ENCODE data around the gene RFX8. TPM values are rescaled to one million over a fixed set of nuclear protein-coding genes. Genes with fewer than 3 reads are reported as not detected.

The RFX8 gene
- total RNA-seq, 4 donors from 2014 or later: 1.4 to 6.9 (median 3.9) TPM

DNA sequence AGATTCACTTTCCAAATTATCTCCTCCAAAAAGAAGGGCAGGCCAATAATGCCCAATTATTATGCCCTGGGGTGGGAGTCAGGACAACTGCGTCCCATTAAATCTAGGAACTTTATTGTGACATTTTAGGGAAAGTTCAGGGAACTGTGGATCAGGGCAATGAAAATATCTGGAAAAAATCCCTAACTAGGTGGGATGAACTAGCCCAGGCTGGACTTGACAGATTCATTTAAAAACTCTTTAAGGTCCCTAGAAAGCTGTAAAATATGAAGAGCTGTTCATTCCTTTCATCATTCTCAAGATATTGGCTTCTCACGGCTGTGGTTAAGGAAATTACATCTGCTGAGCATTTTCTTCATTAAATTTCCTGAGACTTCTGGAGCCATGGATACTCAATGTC lies 95.8 kb downstream of the RFX8 start:
- H3K27ac ChIP-seq: no peak overlapping the region
- H3K4me1 ChIP-seq: no peaks in the 10 kb centered on the region
- no peak overlapping the region for H3K4me3 ChIP-seq
- no peaks in the 10 kb centered on the region for H3K36me3 ChIP-seq
- 80 to 84% methylated on average over 2 of the region's 2 CpGs for WGBS, 2 donors
- DNase-seq (ENCODE audit: low spot score in 2 of 2): no peak
- TF ChIP-seq, protein P1, sequence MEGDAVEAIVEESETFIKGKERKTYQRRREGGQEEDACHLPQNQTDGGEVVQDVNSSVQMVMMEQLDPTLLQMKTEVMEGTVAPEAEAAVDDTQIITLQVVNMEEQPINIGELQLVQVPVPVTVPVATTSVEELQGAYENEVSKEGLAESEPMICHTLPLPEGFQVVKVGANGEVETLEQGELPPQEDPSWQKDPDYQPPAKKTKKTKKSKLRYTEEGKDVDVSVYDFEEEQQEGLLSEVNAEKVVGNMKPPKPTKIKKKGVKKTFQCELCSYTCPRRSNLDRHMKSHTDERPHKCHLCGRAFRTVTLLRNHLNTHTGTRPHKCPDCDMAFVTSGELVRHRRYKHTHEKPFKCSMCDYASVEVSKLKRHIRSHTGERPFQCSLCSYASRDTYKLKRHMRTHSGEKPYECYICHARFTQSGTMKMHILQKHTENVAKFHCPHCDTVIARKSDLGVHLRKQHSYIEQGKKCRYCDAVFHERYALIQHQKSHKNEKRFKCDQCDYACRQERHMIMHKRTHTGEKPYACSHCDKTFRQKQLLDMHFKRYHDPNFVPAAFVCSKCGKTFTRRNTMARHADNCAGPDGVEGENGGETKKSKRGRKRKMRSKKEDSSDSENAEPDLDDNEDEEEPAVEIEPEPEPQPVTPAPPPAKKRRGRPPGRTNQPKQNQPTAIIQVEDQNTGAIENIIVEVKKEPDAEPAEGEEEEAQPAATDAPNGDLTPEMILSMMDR (IDR thresholded peaks at IDR 0.05): no peak
- TF ChIP-seq POLR2A (IDR thresholded peaks at IDR 0.05) (no peak), EP300 (IDR thresholded peaks at IDR 0.05) (no peak)
- peaks cover 0 to 9% of the 10 kb centered on the region in 2 donors for H3K27me3 ChIP-seq
- no peaks in the 10 kb centered on the region for H3K9me3 ChIP-seq

DNA sequence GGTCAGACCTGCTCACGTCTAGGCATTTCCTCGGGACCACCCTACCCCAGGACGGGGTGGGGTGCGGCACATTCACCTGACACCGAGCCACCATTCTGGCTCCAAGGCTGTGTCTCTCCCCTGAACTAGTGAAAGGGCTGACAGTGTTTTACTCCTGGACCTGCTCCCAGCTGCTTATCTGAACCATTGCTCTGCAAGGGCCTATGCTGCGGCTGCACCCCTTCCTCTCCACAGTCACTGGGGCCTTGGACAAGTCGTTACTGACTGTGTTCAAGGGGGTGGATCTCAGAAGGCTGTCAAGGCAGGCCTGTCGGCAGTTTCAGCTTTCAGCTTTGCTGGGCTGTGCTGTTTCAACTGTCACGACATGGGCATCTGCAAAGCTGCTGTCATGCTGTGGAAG lies 99.3 kb downstream of the RFX8 start:
- peaks cover 0 to 3% (median 0%) of the 10 kb centered on the region in 4 donors for H3K9me3 ChIP-seq
- no peaks in the 10 kb centered on the region for H3K27me3 ChIP-seq
- no peaks in the 10 kb centered on the region for H3K4me1 ChIP-seq
- DNase-seq (ENCODE audit: low spot score in 2 of 2): no peak
- no peak overlapping the region for H3K4me3 ChIP-seq
- H3K27ac ChIP-seq: no peak overlapping the region
- TF ChIP-seq POLR2A (IDR thresholded peaks at IDR 0.05) (no peak), EP300 (IDR thresholded peaks at IDR 0.05) (no peak)
- TF ChIP-seq, protein P1 (IDR thresholded peaks at IDR 0.05): no peak
- WGBS, 2 donors: 72 to 73% methylated on average over 6 to 9 of the region's 9 CpGs
- no peaks in the 10 kb centered on the region for H3K36me3 ChIP-seq

DNA sequence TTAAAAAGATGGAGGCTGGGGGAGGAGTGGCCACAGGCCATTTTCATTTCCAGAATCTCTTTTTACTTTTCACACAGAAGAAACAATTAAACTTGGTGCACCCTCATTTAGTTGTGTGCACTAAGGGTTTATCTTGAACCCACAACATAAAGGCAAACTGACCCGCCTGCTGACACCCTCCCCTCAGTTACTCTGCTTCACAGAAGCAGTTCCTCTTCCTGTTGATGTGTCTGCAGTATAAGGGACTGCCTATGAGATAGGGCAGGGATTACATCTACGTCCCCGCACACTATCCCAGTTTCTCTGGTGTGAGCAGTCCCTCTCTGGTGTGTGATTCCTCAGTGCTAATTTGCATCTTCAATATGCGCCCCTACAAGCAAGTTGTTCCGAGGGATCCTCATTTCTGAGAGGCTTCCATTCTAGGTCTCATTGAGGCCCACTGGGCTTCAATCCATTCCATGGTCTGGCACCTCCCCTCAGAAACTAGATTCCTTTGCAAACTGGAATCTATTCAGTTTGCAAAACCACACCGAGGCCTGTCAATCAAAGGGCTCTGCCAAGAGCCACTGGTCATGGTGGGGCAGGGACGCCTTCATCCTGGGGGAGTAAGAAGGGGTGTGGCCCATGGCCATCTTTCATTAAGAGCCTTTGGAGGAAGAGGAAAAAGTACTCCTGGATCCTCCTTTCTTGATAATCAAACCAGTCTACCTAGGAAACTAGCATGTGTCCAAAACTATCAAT lies 99.9 kb downstream of the RFX8 start:
- no peak for DNase-seq (ENCODE audit: low spot score in 2 of 2)
- H3K27ac ChIP-seq: no peak overlapping the region
- no peaks in the 10 kb centered on the region for H3K27me3 ChIP-seq
- peaks cover 0 to 3% (median 0%) of the 10 kb centered on the region in 4 donors for H3K9me3 ChIP-seq
- H3K4me3 ChIP-seq: no peak overlapping the region
- no peaks in the 10 kb centered on the region for H3K4me1 ChIP-seq
- no peaks in the 10 kb centered on the region for H3K36me3 ChIP-seq
- 75 to 90% methylated on average over 7 of the region's 7 CpGs for WGBS, 2 donors
- TF ChIP-seq POLR2A (IDR thresholded peaks at IDR 0.05): no peak
- TF ChIP-seq, protein P1 (IDR thresholded peaks at IDR 0.05): no peak
- no peak for TF ChIP-seq EP300 (IDR thresholded peaks at IDR 0.05)

DNA sequence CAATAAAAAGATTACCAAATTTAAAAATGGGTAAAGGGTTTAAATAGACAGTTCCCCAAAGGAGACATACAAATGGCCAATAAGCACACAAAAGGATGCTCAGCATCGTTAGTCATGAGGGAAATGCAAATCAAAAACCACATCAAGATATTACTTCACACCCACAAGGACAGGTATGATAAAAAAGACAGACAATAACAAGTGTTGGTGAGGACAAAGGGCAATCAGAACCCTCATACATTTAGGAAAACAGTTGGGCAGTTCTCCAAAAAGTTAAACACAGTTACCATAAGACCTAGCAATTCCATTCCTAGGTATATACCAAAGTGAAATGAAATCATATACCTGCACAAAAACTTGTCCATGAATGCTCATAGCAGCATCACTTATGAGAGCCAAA lies 102.1 kb downstream of the RFX8 start:
- no peaks in the 10 kb centered on the region for H3K36me3 ChIP-seq
- 82 to 91% methylated on average over 1 of the region's 1 CpG for WGBS, 2 donors

DNA sequence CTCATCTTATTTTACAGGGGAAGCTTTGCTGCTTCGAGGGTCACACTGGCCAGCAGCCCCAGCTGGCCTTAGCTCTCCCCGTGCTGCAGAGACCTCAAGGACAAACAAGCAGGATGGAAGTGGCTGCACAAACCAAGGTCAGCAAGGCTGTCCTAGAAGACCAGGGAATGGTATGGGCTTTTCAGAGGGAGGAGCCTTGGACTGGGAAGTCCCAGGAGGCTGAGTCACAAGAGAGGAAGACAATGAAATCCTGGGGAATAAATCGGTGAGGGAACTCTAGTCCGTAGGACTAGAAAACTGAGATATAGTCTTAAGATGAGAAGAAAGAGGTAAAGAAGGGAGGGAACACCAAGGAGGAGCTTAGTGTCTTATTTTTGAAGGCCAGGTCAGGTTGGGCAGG lies 103.3 kb downstream of the RFX8 start:
- WGBS, 2 donors: 55 to 57% methylated on average over 4 of the region's 4 CpGs
- H3K27me3 ChIP-seq: no peaks in the 10 kb centered on the region
- H3K4me3 ChIP-seq: no peak overlapping the region
- DNase-seq (ENCODE audit: low spot score in 2 of 2): no peak
- H3K36me3 ChIP-seq: no peaks in the 10 kb centered on the region
- TF ChIP-seq POLR2A (IDR thresholded peaks at IDR 0.05) (no peak), EP300 (IDR thresholded peaks at IDR 0.05) (no peak)
- TF ChIP-seq, protein P1 (IDR thresholded peaks at IDR 0.05): no peak
- H3K9me3 ChIP-seq: peaks cover 0 to 3% (median 0%) of the 10 kb centered on the region in 4 donors
- H3K4me1 ChIP-seq: no peaks in the 10 kb centered on the region
- H3K27ac ChIP-seq: no peak overlapping the region

More for the DNA sequence above, 102.1 kb downstream of the RFX8 start:
- H3K4me3 ChIP-seq: no peak overlapping the region
- DNase-seq (ENCODE audit: low spot score in 2 of 2): no peak
- TF ChIP-seq EP300 (IDR thresholded peaks at IDR 0.05): no peak
- no peak for TF ChIP-seq POLR2A (IDR thresholded peaks at IDR 0.05)
- TF ChIP-seq, protein P1 (IDR thresholded peaks at IDR 0.05): no peak
- H3K27ac ChIP-seq: no peak overlapping the region
- no peaks in the 10 kb centered on the region for H3K27me3 ChIP-seq
- no peaks in the 10 kb centered on the region for H3K4me1 ChIP-seq
- H3K9me3 ChIP-seq: peaks cover 0 to 3% (median 0%) of the 10 kb centered on the region in 4 donors

Data from tibial nerve (tissue), 4 donors.